Medulla oblongata (tissue), 1 donor: Measurements from ENCODE around the gene NPIPA2.
"Not testable (repeated sequence)": the region's sequence is repeated elsewhere in the genome, so short reads cannot be mapped to it uniquely, and the experiment has no call there.

Experiments used
- DNase-seq: peaks from one replicate; pipeline ENCODE4 v3.0.0-alpha.2; 2015; ENCODE audit errors: extremely low spot score

Gene NPIPA2

GRCh38 chr16:14742273-14743128, at the start of gene NPIPA2:
TSS of gene NPIPA2 (plus strand) at chr16:14742533. CDS start at chr16:14748066, 5,533 bp downstream.
- not testable (repeated sequence) for DNase-seq

- DNase-seq: not testable (repeated sequence)
Observed at GRCh38 chr16:14694129-14694528, 48.2 kb upstream of the NPIPA2 start, which contains the start of gene PLA2G10. TSS of gene PLA2G10 (minus strand) at chr16:14694308. CDS start at chr16:14694229, 79 bp downstream.

- not testable (repeated sequence) for DNase-seq
Observed at GRCh38 chr16:14701859-14702258, 40.5 kb upstream of the NPIPA2 start.

- not testable (repeated sequence) for DNase-seq
Observed at GRCh38 chr16:14702672-14703071, 39.7 kb upstream of the NPIPA2 start.

GRCh38 chr16:14703156-14704011, 38.9 kb upstream of the NPIPA2 start, which contains the start of gene NPIPA3:
TSS of gene NPIPA3 (plus strand) at chr16:14703411. CDS start at chr16:14708944, 5,533 bp downstream.
- DNase-seq: not testable (repeated sequence)

GRCh38 chr16:14733233-14733632, 9.1 kb upstream of the NPIPA2 start:
- DNase-seq: not testable (repeated sequence)

GRCh38 chr16:14740832-14741385, 1.4 kb upstream of the NPIPA2 start:
- DNase-seq: not testable (repeated sequence)

- DNase-seq: not testable (repeated sequence)
Observed at GRCh38 chr16:14741794-14742193, 539 bp upstream of the NPIPA2 start.

- not testable (repeated sequence) for DNase-seq
Observed at GRCh38 chr16:14773654-14774053, 31.3 kb downstream of the NPIPA2 start.

- DNase-seq: not testable (repeated sequence)
Observed at GRCh38 chr16:14775624-14776023, 33.3 kb downstream of the NPIPA2 start.

- DNase-seq: not testable (repeated sequence)
Observed at GRCh38 chr16:14776763-14777162, 34.4 kb downstream of the NPIPA2 start.

- DNase-seq: not testable (repeated sequence)
Observed at GRCh38 chr16:14779368-14779877, 37.1 kb downstream of the NPIPA2 start.

GRCh38 chr16:14786180-14786579, 43.8 kb downstream of the NPIPA2 start:
- not testable (repeated sequence) for DNase-seq

- DNase-seq: not testable (repeated sequence)
Observed at GRCh38 chr16:14789577-14789976, 47.2 kb downstream of the NPIPA2 start.

GRCh38 chr16:14790320-14790956, 48.1 kb downstream of the NPIPA2 start:
- not testable (repeated sequence) for DNase-seq

GRCh38 chr16:14792914-14793313, 50.6 kb downstream of the NPIPA2 start:
- DNase-seq: not testable (repeated sequence)

- not testable (repeated sequence) for DNase-seq
Observed at GRCh38 chr16:14797558-14797957, 55.2 kb downstream of the NPIPA2 start.

GRCh38 chr16:14803577-14803976, 61.2 kb downstream of the NPIPA2 start:
- not testable (repeated sequence) for DNase-seq

- not testable (repeated sequence) for DNase-seq
Observed at GRCh38 chr16:14807184-14807678, 64.9 kb downstream of the NPIPA2 start.

GRCh38 chr16:14813890-14814289, 71.6 kb downstream of the NPIPA2 start:
- DNase-seq: not testable (repeated sequence)
